ENCODE results near the gene C21orf91.

The C21orf91 gene

GRCh38 chr21:17819114-17819876 is at the start of gene C21orf91:
Gene C21orf91 (minus strand): TSS chr21:17819356. CDS start chr21:17818318, 1,038 bp downstream.
- DNase-seq (ENCODE audit: low read depth): peak; percentile 84

GRCh38 chr21:17866590-17866989 is 47.4 kb upstream of the C21orf91 start:
- DNase-seq (ENCODE audit: low read depth): no peak

- no peak for DNase-seq (ENCODE audit: low read depth)
Measured at GRCh38 chr21:17859661-17860060, 40.5 kb upstream of the C21orf91 start.

- DNase-seq (ENCODE audit: low read depth): no peak
Measured at GRCh38 chr21:17858747-17859146, 39.6 kb upstream of the C21orf91 start.

GRCh38 chr21:17854745-17855144 is 35.6 kb upstream of the C21orf91 start:
- DNase-seq (ENCODE audit: low read depth): no peak

- no peak for DNase-seq (ENCODE audit: low read depth)
Measured at GRCh38 chr21:17853393-17854275, 34.5 kb upstream of the C21orf91 start.

GRCh38 chr21:17848228-17848627 is 29.1 kb upstream of the C21orf91 start:
- peak; percentile 84 for DNase-seq (ENCODE audit: low read depth)

- DNase-seq (ENCODE audit: low read depth): no peak
Measured at GRCh38 chr21:17841103-17841502, 21.9 kb upstream of the C21orf91 start.

GRCh38 chr21:17834639-17835354 is 15.6 kb upstream of the C21orf91 start:
- no peak for DNase-seq (ENCODE audit: low read depth)

- DNase-seq (ENCODE audit: low read depth): no peak
Measured at GRCh38 chr21:17829472-17829871, 10.3 kb upstream of the C21orf91 start.

- DNase-seq (ENCODE audit: low read depth): no peak
Measured at GRCh38 chr21:17828223-17828622, 9.1 kb upstream of the C21orf91 start.

- no peak for DNase-seq (ENCODE audit: low read depth)
Measured at GRCh38 chr21:17823846-17824245, 4.7 kb upstream of the C21orf91 start.

- DNase-seq (ENCODE audit: low read depth): no peak
Measured at GRCh38 chr21:17821121-17821520, 2.0 kb upstream of the C21orf91 start.

GRCh38 chr21:17819877-17820229 is 697 bp upstream of the C21orf91 start:
- no peak for DNase-seq (ENCODE audit: low read depth)

- no peak for DNase-seq (ENCODE audit: low read depth)
Measured at GRCh38 chr21:17818186-17819113, 706 bp downstream of the C21orf91 start.

GRCh38 chr21:17813353-17813752 is 5.8 kb downstream of the C21orf91 start:
- no peak for DNase-seq (ENCODE audit: low read depth)

- DNase-seq (ENCODE audit: low read depth): no peak
Measured at GRCh38 chr21:17805966-17806365, 13.2 kb downstream of the C21orf91 start.

GRCh38 chr21:17803536-17803935 is 15.6 kb downstream of the C21orf91 start:
- DNase-seq (ENCODE audit: low read depth): no peak

GRCh38 chr21:17802572-17802971 is 16.6 kb downstream of the C21orf91 start:
- DNase-seq (ENCODE audit: low read depth): no peak

GRCh38 chr21:17799414-17800164 is 19.6 kb downstream of the C21orf91 start:
- DNase-seq (ENCODE audit: low read depth): no peak

GRCh38 chr21:17798796-17799195 is 20.4 kb downstream of the C21orf91 start:
- no peak for DNase-seq (ENCODE audit: low read depth)
